Stomach (tissue), 4 donors: Measurements from ENCODE around the gene KATNAL2.

ENCODE experiments used
- CTCF ChIP-seq, 7 experiments: fragments of 450-650 bp in 4 of 7; fragments of 200-600 bp in 3 of 7; sonication (generic) in 3 of 7; IDR thresholded peaks; one replicate each; pipeline ENCODE4 v1.5.1; 2016 to 2019; ENCODE audit warnings: antibody characterized with exemption in 7 of 7, control low read depth in 2 of 7, mild to moderate bottlenecking in 1 of 7
- EP300 ChIP-seq: sonication (generic); formaldehyde crosslinking; IDR thresholded peaks from one replicate; pipeline ENCODE4 v1.6.1; 2017; ENCODE audit warnings: antibody characterized with exemption

GRCh38 chr18:47150824-47151366, 233.5 kb downstream of the KATNAL2 start:
- TF ChIP-seq CTCF (IDR thresholded peaks at IDR 0.05), result no peak
- no peak for TF ChIP-seq EP300
